Measurements from ENCODE around the gene PROC.

DNA sequence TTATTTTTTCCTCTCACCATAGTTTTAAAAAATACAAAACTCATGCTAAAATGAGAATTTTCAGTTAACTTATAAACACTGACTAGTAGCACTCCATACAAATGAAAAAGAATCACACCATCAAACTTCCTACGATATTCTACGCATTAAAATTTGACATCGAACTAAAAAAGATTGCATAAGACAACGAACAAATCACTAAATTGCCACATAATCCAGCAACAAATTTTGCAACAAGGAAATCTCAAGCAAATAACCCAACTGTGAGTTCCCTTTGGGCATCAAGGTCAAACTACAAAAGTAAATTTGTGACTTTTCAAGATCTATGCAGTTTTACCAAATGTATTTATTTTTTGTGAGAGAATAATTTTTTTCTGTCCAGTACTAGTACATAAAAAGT, 32.0 kb upstream of the PROC start:
- no peak for TF ChIP-seq POLR2A (IDR thresholded peaks at IDR 0.05)
- TF ChIP-seq, protein P1, sequence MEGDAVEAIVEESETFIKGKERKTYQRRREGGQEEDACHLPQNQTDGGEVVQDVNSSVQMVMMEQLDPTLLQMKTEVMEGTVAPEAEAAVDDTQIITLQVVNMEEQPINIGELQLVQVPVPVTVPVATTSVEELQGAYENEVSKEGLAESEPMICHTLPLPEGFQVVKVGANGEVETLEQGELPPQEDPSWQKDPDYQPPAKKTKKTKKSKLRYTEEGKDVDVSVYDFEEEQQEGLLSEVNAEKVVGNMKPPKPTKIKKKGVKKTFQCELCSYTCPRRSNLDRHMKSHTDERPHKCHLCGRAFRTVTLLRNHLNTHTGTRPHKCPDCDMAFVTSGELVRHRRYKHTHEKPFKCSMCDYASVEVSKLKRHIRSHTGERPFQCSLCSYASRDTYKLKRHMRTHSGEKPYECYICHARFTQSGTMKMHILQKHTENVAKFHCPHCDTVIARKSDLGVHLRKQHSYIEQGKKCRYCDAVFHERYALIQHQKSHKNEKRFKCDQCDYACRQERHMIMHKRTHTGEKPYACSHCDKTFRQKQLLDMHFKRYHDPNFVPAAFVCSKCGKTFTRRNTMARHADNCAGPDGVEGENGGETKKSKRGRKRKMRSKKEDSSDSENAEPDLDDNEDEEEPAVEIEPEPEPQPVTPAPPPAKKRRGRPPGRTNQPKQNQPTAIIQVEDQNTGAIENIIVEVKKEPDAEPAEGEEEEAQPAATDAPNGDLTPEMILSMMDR (IDR thresholded peaks at IDR 0.05): no peak
